NCI-H2081 (cell line): ENCODE data around the gene DLGAP1.

Experiments used
- DNase-seq, 2 experiments: peaks; one replicate each; lab custom pipeline; 2025; lab: John Stamatoyannopoulos, UW

Gene DLGAP1

DNA sequence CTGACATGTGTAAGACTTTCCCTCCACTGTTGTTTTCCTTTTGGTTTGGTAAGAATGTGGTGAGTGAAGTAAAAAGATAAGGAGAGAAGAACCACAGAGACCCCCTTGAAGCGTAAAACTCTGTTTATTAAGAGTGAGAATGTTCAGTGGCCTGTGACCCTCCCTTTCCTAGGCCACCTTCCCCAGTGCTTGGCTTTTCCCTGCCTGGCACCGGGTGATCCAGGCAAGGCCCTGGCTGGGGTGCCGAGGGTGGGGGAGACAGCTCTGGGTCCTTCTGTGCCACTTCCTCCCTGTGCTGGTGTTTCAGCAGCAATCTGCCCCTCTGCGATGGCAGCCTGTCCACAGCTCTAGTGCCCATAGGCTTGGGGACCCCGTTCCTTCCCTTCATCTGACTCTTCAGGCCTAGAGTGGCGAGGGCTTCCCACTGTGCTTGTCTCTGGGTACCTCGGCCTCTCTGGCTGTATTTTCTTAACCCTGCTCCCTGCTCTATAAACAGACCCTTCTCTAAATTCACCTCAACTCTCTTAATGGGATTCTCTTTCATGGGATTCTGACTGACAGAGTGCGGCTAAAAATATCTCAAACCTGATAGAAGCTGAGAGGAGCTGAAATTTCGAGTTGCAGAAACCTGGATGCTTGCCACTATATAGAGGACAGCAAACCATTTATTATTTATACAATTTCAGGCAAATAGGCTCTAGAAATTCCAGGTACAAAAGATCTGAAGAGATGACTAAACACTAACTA lies 461.0 kb downstream of the DLGAP1 start:
- DNase-seq = no peak

DNA sequence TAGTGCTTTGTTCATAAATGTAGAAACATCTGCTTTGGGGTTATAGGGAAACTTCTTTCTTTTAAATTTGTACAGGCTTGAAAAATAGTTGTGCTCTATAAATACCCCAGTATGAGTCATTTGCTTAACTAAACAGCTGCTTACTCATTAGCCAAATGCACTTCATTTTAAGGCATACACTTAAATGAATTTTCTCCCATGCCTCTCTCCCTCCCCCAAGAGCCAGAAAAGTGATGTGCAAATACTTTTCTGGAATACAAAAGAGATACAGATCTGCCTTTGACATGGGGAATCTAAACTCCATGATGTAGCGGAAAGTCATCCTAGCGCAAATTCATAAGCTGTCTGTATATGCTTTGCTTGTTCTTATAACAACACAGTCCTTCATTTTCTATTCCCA lies 469.4 kb downstream of the DLGAP1 start:
- DNase-seq = no peak

DNA sequence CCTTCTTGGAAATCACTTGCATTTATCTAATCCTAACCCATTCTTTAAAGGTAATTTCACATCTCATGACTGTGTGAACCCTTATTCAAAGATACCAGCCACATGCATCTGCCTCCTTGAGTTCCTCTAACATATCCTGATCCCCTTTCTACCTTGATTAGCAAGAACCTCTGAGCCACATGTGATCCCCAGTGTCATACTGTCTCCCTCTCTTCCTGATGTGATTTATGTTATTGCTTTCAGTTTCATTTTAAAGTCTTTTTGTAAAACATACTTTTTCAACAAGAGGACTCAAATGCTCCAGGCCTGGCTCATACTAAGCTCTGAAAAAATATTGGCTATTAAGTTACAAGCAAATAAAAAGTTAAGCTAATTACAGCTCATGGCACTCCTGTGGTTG lies 470.1 kb downstream of the DLGAP1 start:
- DNase-seq = no peak

DNA sequence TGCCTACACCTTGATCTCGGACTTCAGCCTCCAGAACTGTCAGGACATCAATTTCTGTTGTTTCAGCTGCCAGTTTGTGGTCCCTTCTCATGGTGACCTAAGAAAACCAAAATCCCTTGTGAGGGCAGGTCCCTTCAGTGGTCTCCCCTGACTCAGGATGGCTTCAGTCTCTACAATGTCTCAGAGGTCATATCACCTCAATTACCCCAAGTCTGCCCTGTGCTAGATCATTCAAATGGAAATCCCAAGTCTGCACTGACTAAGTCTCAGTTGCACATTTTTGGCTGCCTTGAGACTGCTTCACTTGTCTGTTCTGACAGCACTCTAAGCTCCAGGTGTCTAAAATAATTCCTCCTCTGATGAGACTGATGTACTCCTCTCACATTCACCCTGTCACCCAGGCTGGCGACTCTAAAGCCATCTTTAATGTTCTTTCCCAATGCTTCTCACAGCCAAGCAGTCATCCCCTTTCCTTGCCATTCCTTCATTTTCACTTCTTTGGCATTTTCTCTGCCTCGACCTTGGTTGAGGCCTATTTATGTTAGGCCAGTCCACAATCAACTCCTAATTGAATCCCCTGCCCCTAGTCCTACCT lies 470.8 kb downstream of the DLGAP1 start:
- no peak for DNase-seq

DNA sequence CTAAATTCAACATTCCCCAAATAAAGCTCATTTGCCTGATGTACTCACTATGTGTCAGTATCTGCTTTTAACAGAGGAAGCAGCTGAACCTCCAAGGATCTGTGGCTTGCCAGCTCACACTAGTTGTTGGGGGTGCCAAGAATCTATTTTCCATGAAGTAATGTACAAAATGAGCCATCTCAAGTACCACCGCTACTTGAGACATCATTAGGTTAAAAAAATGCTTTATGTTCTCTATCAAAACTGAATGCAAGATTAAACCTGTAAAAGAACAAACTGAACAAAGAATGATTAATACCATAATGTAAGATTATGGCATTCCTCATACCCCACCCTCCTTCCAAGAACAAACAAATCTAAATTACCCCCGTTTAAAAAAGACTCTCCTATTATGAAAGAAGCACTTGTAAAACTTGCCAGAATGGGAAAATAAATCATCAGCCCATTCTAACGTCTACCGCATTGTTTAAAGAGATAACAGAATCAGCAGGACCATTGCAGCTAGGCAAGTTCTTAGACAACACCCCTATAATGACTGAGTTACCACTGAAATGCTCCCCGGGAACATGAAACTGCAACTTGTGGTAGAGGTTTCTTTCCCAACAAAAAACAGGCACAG lies 471.6 kb downstream of the DLGAP1 start:
- DNase-seq = no peak

DNA sequence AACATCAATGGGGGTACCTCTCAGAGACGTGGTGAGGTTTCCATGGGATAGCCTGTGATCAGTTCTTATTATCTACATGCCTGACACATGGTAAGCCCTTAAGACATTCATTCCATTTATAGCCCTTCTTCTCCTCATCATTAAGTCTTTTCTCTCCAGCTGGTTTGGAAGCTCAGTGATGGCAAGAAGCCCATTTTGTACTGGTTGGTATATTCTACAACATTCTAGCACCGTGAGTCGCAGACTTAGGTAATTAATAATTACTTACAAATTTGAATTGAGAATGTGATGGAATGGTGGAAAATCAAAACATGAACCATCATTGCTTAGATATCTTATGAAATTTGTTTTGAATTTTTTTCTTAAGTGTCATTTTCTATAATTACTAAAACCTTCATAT lies 472.6 kb downstream of the DLGAP1 start:
- no peak for DNase-seq

DNA sequence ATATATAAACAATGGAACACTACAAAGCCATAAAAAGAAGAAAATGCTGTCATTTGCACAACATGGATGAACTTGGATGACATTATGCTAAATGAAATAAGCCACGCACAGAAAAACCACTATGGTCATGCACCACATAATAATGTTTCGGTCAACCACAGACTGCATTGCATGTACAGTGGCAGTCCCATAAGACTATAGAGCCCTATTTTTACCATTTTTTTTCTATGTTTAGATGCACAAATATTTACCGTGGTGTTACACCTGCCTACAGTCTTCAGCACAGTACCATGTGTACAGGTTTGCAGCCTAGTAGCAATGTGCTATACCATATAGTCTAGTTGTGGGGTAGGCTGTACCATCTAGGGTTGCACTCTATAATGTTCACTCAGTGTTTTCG lies 476.1 kb downstream of the DLGAP1 start:
- no peak for DNase-seq

DNA sequence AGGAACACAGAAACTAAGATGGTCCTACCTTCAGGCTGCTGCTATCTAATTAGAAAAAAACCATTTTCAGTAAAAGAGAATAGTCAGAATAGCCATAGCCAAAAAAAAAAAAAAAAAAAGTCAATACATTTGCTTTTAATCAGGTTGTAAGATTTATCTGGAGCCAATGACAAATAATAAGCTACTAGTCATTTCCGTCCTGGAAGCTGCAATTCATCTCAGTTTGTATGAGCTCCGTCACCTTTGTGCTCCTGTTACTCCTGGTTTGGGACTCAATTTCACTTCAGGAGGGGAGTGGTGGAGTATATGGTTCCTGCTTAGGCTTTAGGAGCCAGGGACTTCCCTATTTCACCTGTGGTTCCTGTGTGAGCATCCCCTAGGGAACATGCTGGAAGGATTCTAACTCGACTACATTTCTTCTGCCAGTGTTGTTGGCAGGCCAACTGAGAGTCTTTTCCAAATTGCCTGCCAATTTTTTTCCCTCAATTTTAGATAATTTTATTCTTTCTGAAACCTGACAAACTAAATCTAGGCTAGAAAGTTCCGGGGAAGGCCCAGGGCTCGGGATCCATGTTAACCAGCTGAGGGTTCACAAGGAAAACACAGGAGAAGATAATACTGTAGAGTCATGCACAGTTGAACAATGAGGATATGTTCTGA lies 481.8 kb downstream of the DLGAP1 start:
- DNase-seq = no peak

DNA sequence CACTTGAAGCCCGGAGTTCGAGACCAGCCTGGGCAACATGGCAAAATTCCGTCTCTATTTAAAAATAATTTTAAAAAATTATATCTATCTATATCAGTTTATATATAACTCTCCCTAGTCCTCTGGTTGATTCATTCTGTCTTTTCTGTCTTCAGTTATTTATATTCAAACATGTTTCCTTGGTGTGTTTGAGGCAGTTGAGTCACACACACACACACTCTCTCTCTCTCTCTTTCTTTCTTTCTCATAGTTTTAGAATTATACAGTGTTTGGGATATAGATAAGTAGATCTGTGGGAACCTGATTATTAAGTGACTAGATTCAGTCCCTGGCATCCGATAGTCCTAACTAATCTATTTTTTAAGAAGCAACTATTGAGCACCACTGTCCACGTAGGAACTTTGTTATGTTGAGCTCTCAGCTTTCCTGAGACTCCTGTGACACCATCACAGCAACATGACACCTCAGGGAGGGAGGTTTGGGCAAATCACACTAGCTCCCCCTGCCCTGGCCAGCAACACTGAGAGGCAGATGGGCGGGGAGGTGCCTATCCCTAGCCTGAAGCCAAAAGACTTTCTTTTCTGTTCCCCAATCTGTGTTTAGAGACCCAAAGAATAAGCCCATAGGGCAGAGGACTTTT lies 482.7 kb downstream of the DLGAP1 start:
- no peak for DNase-seq

DNA sequence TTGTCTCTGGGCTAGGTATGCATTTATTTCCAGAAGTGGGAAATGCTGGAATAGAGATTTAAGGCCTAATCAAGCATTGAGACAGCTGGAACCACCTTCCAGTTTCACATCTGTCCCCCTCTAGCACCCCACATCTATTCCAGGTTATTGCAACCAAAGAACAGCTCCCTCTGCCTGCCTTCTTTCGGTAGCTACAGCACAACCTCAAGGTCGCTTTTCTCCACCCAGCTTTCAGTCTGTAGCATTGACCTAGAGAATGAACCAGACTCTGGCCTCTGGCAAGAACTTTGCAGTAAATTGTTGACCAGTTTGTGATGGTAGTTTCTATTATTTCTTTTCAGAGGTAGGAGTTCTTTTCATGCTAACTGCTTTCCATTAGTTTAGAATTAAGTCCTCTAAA lies 484.2 kb downstream of the DLGAP1 start:
- DNase-seq = no peak

DNA sequence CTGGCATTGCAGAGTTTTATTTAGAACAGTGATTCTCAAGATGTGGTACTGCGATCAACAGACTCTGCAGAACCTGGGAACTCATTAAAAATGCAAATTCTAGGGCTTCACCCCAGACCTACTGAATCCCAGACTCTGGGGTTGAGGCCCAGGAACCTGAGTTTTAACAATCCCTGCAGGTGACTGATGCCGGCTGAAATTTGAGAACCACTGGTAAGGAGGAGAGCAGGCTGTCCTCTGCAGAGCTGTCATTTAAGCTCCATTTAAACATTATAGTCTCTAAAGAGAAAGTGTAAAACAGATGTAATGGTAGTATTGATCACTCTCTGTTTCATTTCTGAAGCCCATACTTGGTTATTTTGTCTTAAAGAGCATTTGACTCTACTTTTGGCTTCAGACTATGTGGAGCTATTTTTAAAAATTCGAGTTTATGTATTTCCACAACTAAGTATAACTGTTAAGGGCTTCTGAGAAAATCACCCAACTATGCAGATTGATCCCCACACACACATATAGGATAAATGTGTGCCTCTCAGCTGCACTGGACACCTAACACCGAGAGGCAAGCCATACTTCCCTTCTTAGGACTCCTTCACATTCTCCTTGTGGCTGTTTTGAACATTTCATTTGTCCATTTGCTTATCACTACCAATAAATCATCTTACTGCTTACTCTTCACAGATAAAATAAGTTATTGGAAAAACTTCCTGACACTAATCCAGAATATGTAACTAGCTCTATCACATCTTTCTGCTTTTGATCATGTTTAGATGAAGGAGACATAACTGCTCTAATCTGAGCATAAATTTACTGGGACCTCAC lies 487.5 kb downstream of the DLGAP1 start:
- DNase-seq = no peak

DNA sequence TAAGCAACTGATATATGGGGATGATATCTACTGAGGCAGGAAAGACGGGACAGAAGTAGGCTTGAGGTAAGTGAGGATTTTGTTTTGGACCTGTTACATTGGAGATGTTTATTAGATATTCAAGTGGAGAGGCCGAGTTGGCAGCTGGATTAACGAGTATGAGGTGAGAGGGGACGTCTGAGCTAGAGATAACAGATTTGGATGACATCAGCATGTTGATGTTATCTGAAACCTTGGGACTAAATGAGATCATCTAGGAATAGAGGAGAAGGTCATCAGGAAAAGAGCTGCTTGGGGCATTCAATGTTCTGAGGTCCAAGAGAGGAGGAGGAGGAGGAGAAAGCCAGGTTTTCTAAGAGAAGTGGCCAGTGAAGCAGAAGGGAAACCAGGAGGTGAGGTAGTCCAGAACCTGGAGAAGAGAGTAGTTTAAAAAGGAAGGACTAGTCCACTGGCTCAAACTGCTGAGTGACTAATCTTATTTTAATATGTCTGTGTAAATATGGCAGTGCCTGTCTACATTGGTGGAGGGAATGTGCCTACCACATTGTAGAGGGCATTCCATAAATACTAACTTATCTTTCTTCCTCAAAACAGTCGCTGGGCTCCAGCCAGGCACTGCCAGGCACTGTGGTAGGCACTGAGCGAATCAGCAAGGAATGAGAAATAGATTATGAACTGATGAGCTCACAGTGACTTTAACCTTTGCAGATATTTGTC lies 488.3 kb downstream of the DLGAP1 start:
- no peak for DNase-seq

DNA sequence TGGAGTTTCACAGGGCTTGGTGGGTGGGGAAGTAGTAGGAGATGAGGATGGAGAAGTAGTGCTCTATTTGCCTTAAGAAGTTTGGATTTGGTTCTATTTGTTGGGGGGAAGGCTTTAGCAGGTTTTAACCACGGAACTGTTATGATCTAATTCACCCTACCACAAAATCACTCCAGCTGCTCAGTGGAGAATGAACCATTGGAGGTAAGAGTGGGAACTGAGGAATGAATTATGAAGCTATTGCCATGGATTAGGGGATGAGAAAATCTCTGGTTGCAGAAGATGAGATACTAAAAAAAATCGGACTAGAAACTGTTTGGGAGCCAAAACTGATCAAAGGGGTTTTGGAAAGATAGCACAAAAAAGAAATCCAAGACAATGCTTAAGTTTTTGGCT lies 488.9 kb downstream of the DLGAP1 start:
- DNase-seq = no peak

DNA sequence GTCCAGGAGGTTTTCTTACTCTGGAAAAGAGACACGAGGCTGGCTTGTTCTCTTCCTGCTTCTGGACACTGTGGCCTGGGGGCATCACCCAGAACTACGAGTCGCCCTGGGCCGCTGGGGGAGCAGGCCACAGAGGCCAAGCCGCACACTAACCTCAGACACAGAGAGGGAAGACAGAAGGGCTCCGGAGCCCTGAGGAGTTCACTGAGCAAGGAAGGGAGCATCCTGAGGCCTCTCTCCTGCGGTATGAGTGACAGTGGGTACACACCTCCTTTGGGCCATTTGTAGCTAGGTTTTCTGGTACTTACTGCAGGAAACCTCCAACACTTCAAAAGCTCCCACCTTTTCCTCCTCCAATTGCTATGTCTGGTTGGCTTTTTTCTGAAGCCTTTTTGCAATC lies 494.1 kb downstream of the DLGAP1 start:
- no peak for DNase-seq

DNA sequence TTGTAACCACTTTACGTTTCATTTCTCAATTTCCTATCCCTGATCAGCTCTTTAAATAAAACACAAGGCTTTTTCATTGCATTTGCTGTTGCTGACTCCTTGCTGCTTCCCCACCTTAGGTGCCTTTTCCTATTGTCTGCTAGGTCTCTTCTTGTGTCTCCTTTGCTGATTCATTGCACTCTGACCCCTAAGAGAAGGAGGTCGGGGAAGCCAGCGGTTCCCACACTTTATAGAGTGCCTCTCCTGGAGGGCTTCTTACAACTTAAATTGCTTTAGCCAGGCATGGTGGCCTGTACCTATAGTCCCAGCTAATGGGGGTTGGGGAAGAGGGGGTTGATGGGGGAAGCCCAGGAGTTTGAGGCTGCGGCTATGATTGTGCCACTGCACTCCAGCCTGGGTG lies 495.0 kb downstream of the DLGAP1 start:
- DNase-seq = no peak

DNA sequence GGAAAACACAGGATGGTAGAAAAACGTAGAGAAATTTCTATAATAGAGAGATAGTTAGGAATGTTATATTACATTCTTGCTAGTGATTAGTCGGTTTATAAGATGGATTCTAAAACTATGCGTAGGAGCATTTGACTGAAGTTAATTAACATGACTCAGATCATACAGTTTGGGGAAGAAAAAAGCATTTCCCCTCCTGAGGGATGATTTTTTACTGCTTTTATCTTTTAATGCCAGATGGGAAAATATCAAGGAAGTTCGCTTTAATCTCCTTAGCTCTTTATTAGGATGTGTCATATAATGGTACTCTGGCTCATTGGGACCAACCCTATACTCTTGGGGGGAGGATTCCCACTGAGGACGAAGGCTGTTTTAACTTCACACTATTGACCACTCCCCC lies 503.1 kb downstream of the DLGAP1 start:
- no peak for DNase-seq

DNA sequence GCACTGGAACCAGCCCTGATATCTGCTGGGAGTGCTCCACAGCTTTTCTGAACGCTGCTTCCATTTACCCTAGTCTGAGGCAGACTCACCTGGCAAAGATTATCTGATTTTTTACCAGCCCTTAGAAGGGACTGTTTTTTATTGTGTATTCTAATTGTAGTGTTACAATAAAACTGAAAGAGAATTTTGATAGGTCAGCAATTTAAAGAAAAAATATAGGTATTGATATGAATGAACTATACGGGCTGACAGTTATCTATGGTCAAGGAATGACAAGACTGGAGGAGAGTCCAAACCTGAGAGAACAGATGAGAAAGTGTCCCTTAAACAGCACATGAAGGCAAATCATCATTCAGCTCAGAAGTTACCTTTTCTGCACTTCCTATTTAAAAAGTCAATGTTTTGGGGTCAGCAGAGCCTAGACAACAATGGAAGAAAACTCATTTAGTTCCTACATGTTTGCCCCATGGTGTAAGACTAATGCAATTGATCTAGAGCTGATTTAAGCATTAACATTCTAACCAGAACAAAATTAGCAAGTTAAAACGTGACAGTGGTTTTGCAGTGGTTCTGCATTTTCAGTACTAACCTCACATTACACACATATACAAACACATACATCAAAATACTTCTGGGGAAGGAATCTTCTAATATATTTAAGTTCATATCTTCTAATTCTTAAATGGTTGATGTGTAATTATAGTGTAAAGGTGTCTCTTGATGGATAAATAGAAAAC lies 504.3 kb downstream of the DLGAP1 start:
- DNase-seq = no peak

DNA sequence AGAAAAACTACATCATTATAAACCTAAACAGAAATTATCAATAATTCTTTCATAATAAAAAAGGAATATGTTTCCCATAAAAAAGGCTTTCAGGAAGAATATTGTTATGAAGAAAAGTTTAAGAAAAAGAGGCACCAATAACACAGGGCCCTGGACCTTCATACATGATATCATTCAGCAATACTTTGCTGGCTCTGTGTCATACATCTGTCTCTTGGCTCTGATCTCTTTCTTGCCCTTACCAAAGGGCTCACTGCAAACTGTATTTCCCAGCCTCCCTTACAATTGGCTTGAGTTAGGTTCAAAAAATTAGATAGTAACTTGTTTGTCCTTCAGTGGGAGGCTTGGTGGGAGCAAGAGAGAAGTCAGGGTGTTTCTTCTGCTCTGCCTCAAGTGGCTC lies 506.1 kb downstream of the DLGAP1 start:
- no peak for DNase-seq

DNA sequence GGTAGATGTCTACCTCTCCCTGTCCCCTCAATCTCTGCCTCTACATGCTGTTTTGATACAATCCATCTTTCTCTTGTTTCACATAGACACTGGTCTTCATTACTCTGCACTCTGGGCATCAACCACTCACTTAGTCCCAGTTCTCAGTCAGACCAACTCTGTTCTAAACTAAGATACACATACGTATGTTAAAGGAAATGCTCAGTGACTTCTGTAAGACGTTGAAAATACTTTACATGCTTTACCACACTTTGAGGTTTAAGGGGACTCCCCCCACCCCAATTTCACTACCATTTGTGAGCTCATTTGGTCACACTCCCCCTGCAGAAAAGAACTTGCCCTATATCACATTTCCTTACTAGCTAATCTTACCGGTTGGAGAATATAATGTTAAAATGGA lies 507.7 kb downstream of the DLGAP1 start:
- DNase-seq = no peak

DNA sequence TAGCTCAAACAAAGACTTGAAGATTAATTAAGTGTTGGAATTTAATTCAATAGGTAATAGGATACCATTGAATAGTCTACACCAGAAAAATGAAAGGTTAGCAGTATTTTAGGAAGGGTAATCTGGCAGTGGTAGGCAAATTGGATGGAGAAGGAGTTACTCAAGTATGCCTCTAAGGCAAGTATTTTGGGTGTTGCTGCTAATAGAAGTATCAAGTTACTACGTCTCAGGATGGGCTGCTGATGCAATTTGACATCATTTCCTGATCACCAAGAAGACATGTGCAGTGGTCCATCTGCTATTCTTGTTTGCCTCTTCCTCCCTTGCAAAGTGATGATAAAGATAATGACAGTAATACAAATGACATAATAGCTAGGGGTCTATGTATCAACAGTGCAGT lies 519.8 kb downstream of the DLGAP1 start:
- DNase-seq = no peak
